GM12878 (cell line): ENCODE data around the gene HMOX2. TPM values are rescaled to one million over a fixed set of nuclear protein-coding genes. Genes with fewer than 3 reads are reported as not detected.
A peak's percentile ranks its signal among the peaks of the same experiment; 100 is the strongest.

Source experiments
- ATAC-seq: fragments of 200-7000 bp; cut with Tn5 transposase; 3 replicates; pipeline ENCODE4 v1.9.1; 2020; ENCODE audit warnings: mild to moderate bottlenecking, moderate library complexity
- BruUV-seq: library from RNA; stranded (reverse); fragments of 400-500 nt; replicated peaks from 2 replicates; lab custom pipeline; 2021; lab: Mats Ljungman, UMichigan
- CTCF ChIA-PET: fragments of 300-600 bp; sonication (Branson Sonifier 250); formaldehyde crosslinking; extraction: SDS; loops from one replicate; lab custom pipeline; 2021; ENCODE audit warnings: inconsistent platforms; lab: Yijun Ruan, JAX
- POLR2A ChIA-PET: fragments of 350-600 bp; formaldehyde crosslinking; extraction: SDS; loops from one replicate; lab custom pipeline; 2021; ENCODE audit warnings: inconsistent platforms; lab: Charles Lee
- RAD21 ChIA-PET: fragments of 300-600 bp; sonication (Branson Sonifier 250); formaldehyde crosslinking; loops from one replicate; lab custom pipeline; 2023; ENCODE audit warnings: antibody characterized with exemption; ENCODE audit not compliant: unreplicated experiment; lab: Charles Lee
- SMC1A ChIA-PET: fragments of 300-600 bp; sonication (Branson Sonifier 250); formaldehyde crosslinking; loops from one replicate; lab custom pipeline; 2023; ENCODE audit not compliant: unreplicated experiment, uncharacterized antibody; lab: Charles Lee
- DNase-seq: peaks from one replicate; pipeline ENCODE4 v3.0.0-alpha.2; 2011; ENCODE audit warnings: low read depth, low spot score
- FAIRE-seq: peaks from 3 replicates; lab custom pipeline; 2011; peaks lifted over from hg19 to GRCh38; lab: Jason Lieb, UNC
- H2AFZ ChIP-seq: 2 replicates; pipeline ENCODE4 v1.6.0; 2011; ENCODE audit warnings: low read depth, low read length, control low read depth; ENCODE audit not compliant: control insufficient read depth
- H3K27ac ChIP-seq: 2 replicates; pipeline ENCODE4 v1.5.1; 2011; ENCODE audit warnings: control low read depth; ENCODE audit not compliant: control insufficient read depth, insufficient read depth
- H3K27me3 ChIP-seq, 2 experiments: replicated peaks in 1 of 2; 2 replicates each; pipeline versions ENCODE4 v1.6.0 to v1.6.1; 2011; ENCODE audit warnings: low read length in 1 of 2; ENCODE audit not compliant: control insufficient read depth in 2 of 2, insufficient read depth in 2 of 2
- H3K36me3 ChIP-seq, 2 experiments: 2 replicates each; pipeline ENCODE4 v1.5.1; 2011; ENCODE audit warnings: low read length in 1 of 2; ENCODE audit not compliant: control insufficient read depth in 2 of 2, insufficient read depth in 2 of 2
- H3K4me1 ChIP-seq: 2 replicates; pipeline ENCODE4 v1.6.1; 2011; ENCODE audit warnings: mild to moderate bottlenecking, low read length, moderate library complexity, mixed read lengths; ENCODE audit not compliant: control insufficient read depth, insufficient read depth
- H3K4me2 ChIP-seq: 2 replicates; pipeline ENCODE4 v1.6.0; 2011; ENCODE audit warnings: control low read depth; ENCODE audit not compliant: control insufficient read depth, insufficient read depth
- H3K4me3 ChIP-seq: fragments of 200-600 bp; sonication (generic); 2 replicates; pipeline ENCODE4 v1.5.1; 2016
- H3K79me2 ChIP-seq: 2 replicates; pipeline ENCODE4 v1.6.0; 2011; ENCODE audit warnings: low read length; ENCODE audit not compliant: control insufficient read depth, insufficient read depth
- H3K9ac ChIP-seq: 2 replicates; pipeline ENCODE4 v1.8.0; 2011; ENCODE audit warnings: low read length, control low read depth, mixed read lengths; ENCODE audit not compliant: control insufficient read depth, insufficient read depth
- H3K9me3 ChIP-seq: replicated peaks from 3 replicates; pipeline ENCODE4 v1.5.1; 2011; ENCODE audit warnings: mild to moderate bottlenecking, low read length; ENCODE audit not compliant: control insufficient read depth, insufficient read depth
- H4K20me1 ChIP-seq: 2 replicates; pipeline ENCODE4 v1.6.0; 2011; ENCODE audit not compliant: control insufficient read depth, insufficient read depth
- HSF1 ChIP-seq: fragments of 150-350 bp; IDR thresholded peaks from 2 replicates; pipeline ENCODE4 v1.6.1; 2014; ENCODE audit warnings: mild to moderate bottlenecking, low read depth, low read length
- WGBS: methylation state at CpG from one replicate; pipeline ENCODE4 v1.1.6; 2016; ENCODE audit warnings: low lambda C conversion rate; ENCODE audit not compliant: insufficient replicate concordance, insufficient coverage; ENCODE audit errors: missing lambda C conversion rate; 5-methylcytosine and 5-hydroxymethylcytosine counted together
- in situ Hi-C: fragments of 300-500 bp; cut with MboI; formaldehyde crosslinking; loops from 9 replicates; pipeline ENCODE4 v1.14.3; 2018; ENCODE audit warnings: mixed read lengths
- intact Hi-C: fragments of 100-400 bp; cut with micrococcal nuclease; formaldehyde crosslinking; loops from one replicate; pipeline ENCODE4 v1.14.2; 2022; ENCODE audit not compliant: unreplicated experiment
- polyA plus RNA-seq, 11 experiments: library from polyadenylated mRNA; depleted of rRNA in 4 of 11; unstranded in 6 of 11; stranded (reverse) in 5 of 11; fragments of >200 nt; fragmentation: Nextera tagmentation in 4 of 11; fragmentation: Illumina TruSeq in 1 of 11; extraction: Ambion mirVana in 4 of 11; extraction: Trizol in 1 of 11; gene quantifications; 1 replicate in 1 of 11; 2 replicates in 10 of 11; pipeline versions ENCODE4 v1.2.1 to v1.2.3, GENCODE V29; 2011 to 2016; ENCODE audit warnings: inconsistent platforms in 2 of 11, missing spikeins in 2 of 11, low read depth in 1 of 11
- total RNA-seq, 4 experiments: library from RNA; depleted of rRNA in 3 of 4; stranded (reverse); fragments of >200 nt in 3 of 4; fragmentation: Illumina TruSeq in 1 of 4; extraction: Trizol in 1 of 4; gene quantifications; 2 replicates each; pipeline versions ENCODE4 v1.2.1 to v1.2.3, GENCODE V29; 2013 to 2021

HMOX2 gene
- total and polyA plus RNA-seq, 10 of the 15 experiments (the other 5 are each of a cell fraction or from before 2014, with no cell fraction given), result 26.4 to 111 (median 57.8) TPM

DNA sequence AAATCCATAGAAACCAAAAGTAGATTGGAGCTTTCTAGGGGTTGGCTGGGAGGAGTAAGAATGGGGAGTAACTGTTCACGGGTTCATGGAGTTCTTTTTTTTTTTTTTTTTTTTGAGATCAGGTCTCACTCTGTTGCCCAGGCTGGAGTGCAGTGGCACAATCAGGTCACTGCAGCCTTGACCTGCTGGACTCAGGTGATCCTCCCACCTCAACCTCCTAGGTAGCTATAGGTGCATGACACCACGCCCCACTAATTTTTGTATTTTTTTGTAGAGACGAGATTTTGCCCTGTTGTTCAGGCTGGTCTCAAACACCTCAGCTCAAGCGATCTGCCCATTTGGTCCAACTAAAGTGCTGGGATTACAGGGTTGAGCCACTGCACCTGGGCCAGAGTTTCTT lies 3.3 kb upstream of the HMOX2 start:
- no peak for FAIRE-seq
- ChIA-PET RAD21 (no interaction called here), CTCF (no interaction called here), SMC1A (interaction anchor here (0.6 to 1.0 kb wide), 2 partner anchors 34 to 182 kb away, joined by 3 read pairs; no protein-coding TSS in a partner anchor), POLR2A (interaction anchor here (0.7 to 4.1 kb wide), 5 partner anchors 15 to 152 kb away, joined by 3 to 33 read pairs (median 4); partner anchors contain the start of gene CORO7)
- no peak for ATAC-seq
- intact Hi-C loops (loop anchor here (5.0 to 10.0 kb wide), 2 partner anchors 46 to 118 kb away; partner anchors contain the start of genes DNAJA3 and PAM16), in situ Hi-C loops (no loop called here)
- Histone ChIP-seq H3K4me3 (0 out of 2 replicates have a peak overlapping the region, but pooled peaks have one; percentile 50), H3K9me3 (no peaks in the 10 kb centered on the region), H3K4me2 (peak overlapping the region; percentile 7; the same call in 1 of the 2 replicates), H3K27me3 (no peaks in the 10 kb centered on the region), H3K27ac (no peak overlapping the region), H3K4me1 (peaks cover 4% of the 10 kb centered on the region; the same call in 1 of the 2 replicates), H3K9ac (no peak overlapping the region), H3K79me2 (peaks cover 28% of the 10 kb centered on the region), H2AFZ (no peak overlapping the region), H3K36me3 (peaks cover 0 to 5% of the 10 kb centered on the region in 2 experiments; a peak in 2 of 4 replicates), H4K20me1 (no peaks in the 10 kb centered on the region)
- BruUV-seq, result no TSS peak
- DNase-seq, result no peak
- 59% methylated on average over 4 of the region's 4 CpGs for WGBS
- no peak for TF ChIP-seq HSF1
